Activated B cell treated with CpG ODN at 0.5 μM for 24 hours (primary cell): ENCODE results near the gene ADAM12. TPM values are rescaled to one million over a fixed set of nuclear protein-coding genes. Genes with fewer than 3 reads are reported as not detected.

ENCODE experiments used
- ATAC-seq: fragments of 200-7000 bp; cut with Tn5 transposase; one replicate; pipeline ENCODE4 v1.10.0; 2021; ENCODE audit warnings: low read depth, mild to moderate bottlenecking, moderate library complexity
- CTCF ChIA-PET: fragments of 350-600 bp; sonication (Branson Sonifier 250); formaldehyde crosslinking; loops from one replicate; lab custom pipeline; 2021; ENCODE audit warnings: antibody characterized with exemption; lab: Charles Lee
- POLR2A ChIA-PET: fragments of 350-600 bp; sonication (Branson Sonifier 250); formaldehyde crosslinking; loops from one replicate; lab custom pipeline; 2021; ENCODE audit warnings: antibody characterized with exemption; lab: Charles Lee
- DNase-seq: peaks from one replicate; pipeline ENCODE4 v3.0.0; 2022
- H3K27ac Mint-ChIP-seq: one replicate; pipeline ENCODE4 v1.8.0; 2020; ENCODE audit warnings: mixed read lengths
- H3K27me3 Mint-ChIP-seq: one replicate; pipeline ENCODE4 v1.8.0; 2021; ENCODE audit warnings: mixed read lengths
- H3K36me3 Mint-ChIP-seq: one replicate; pipeline ENCODE4 v1.8.0; 2021; ENCODE audit warnings: low read depth, mixed read lengths
- H3K4me1 Mint-ChIP-seq: one replicate; pipeline ENCODE4 v1.8.0; 2021; ENCODE audit warnings: mixed read lengths
- H3K4me3 Mint-ChIP-seq: one replicate; pipeline ENCODE4 v1.8.0; 2020; ENCODE audit warnings: mild to moderate bottlenecking, mixed read lengths
- H3K9me3 Mint-ChIP-seq: one replicate; pipeline ENCODE4 v1.8.0; 2020; ENCODE audit warnings: mixed read lengths
- CTCF ChIP-seq: fragments of 200-600 bp; IDR thresholded peaks from one replicate; pipeline ENCODE4 v1.8.0; 2022; ENCODE audit warnings: antibody characterized with exemption, mild to moderate bottlenecking
- intact Hi-C: fragments of 100-400 bp; cut with micrococcal nuclease; formaldehyde crosslinking; loops from one replicate; pipeline ENCODE4 v1.15.1; 2024
- total RNA-seq: library from RNA; stranded (reverse); gene quantifications from 2 replicates; pipeline ENCODE4 v1.2.3, GENCODE V29; 2022

The ADAM12 gene
- total RNA-seq, 1 donor from 2014 or later: 0.84 TPM

GRCh38 chr10:126165874-126166273 is 222.4 kb downstream of the ADAM12 start:
- TF ChIP-seq CTCF: no peak
- intact Hi-C loops: no loop called here
- H3K27me3 Mint-ChIP-seq: peaks cover 7% of the 10 kb centered on the region
- ChIA-PET CTCF (no interaction called here), POLR2A (no interaction called here)
- H3K4me1 Mint-ChIP-seq: no peaks in the 10 kb centered on the region
- H3K27ac Mint-ChIP-seq: no peak overlapping the region
- no peaks in the 10 kb centered on the region for H3K36me3 Mint-ChIP-seq
- DNase-seq (no peak), ATAC-seq (no peak)
- H3K9me3 Mint-ChIP-seq: no peaks in the 10 kb centered on the region
- no peak overlapping the region for H3K4me3 Mint-ChIP-seq

- POLR2A ChIA-PET: no interaction called here
- intact Hi-C loops: no loop called here
Measured at GRCh38 chr10:126163506-126163905, 224.8 kb downstream of the ADAM12 start.

GRCh38 chr10:126161691-126162090 is 226.6 kb downstream of the ADAM12 start:
- intact Hi-C loops: no loop called here
- no peak for TF ChIP-seq CTCF
- H3K27ac Mint-ChIP-seq: no peak overlapping the region

More at GRCh38 chr10:126163506-126163905, 224.8 kb downstream of the ADAM12 start:
- H3K4me1 Mint-ChIP-seq: no peaks in the 10 kb centered on the region
- H3K27me3 Mint-ChIP-seq: peaks cover 4% of the 10 kb centered on the region
- no peak overlapping the region for H3K4me3 Mint-ChIP-seq
- no peaks in the 10 kb centered on the region for H3K36me3 Mint-ChIP-seq
- DNase-seq: no peak
- no peak overlapping the region for H3K27ac Mint-ChIP-seq
- H3K9me3 Mint-ChIP-seq: no peaks in the 10 kb centered on the region
- CTCF ChIA-PET: no interaction called here
- ATAC-seq: no peak
- no peak for TF ChIP-seq CTCF

GRCh38 chr10:126160971-126161630 is 227.2 kb downstream of the ADAM12 start:
- Mint-ChIP-seq H3K9me3 (no peaks in the 10 kb centered on the region), H3K4me1 (no peaks in the 10 kb centered on the region), H3K4me3 (no peak overlapping the region), H3K27ac (no peak overlapping the region), H3K27me3 (no peaks in the 10 kb centered on the region), H3K36me3 (no peaks in the 10 kb centered on the region)
- no peak for DNase-seq
- no peak for ATAC-seq
- intact Hi-C loops: no loop called here
- CTCF ChIA-PET: interaction anchor here (1.0 kb wide), 1 partner anchor 175 kb away, joined by 3 read pairs; no protein-coding TSS in a partner anchor
- TF ChIP-seq CTCF: no peak
- POLR2A ChIA-PET: no interaction called here

More at GRCh38 chr10:126161691-126162090, 226.6 kb downstream of the ADAM12 start:
- Mint-ChIP-seq H3K4me1 (no peaks in the 10 kb centered on the region), H3K4me3 (no peak overlapping the region), H3K27me3 (peaks cover 4% of the 10 kb centered on the region), H3K36me3 (no peaks in the 10 kb centered on the region), H3K9me3 (no peaks in the 10 kb centered on the region)
- no peak for ATAC-seq
- ChIA-PET CTCF (interaction anchor here (1.0 kb wide), 1 partner anchor 176 kb away, joined by 3 read pairs; no protein-coding TSS in a partner anchor), POLR2A (no interaction called here)
- DNase-seq: no peak

- intact Hi-C loops: no loop called here
- CTCF ChIA-PET: interaction anchor here (1.0 kb wide), 1 partner anchor 175 kb away, joined by 3 read pairs; no protein-coding TSS in a partner anchor
- no peak for ATAC-seq
Measured at GRCh38 chr10:126160571-126160970, 227.7 kb downstream of the ADAM12 start.

More at GRCh38 chr10:126160571-126160970, 227.7 kb downstream of the ADAM12 start:
- Mint-ChIP-seq H3K36me3 (no peaks in the 10 kb centered on the region), H3K4me3 (no peak overlapping the region), H3K4me1 (no peaks in the 10 kb centered on the region), H3K27ac (no peak overlapping the region), H3K9me3 (no peaks in the 10 kb centered on the region), H3K27me3 (peaks cover under 1% of the 10 kb centered on the region)
- DNase-seq: no peak
- no peak for TF ChIP-seq CTCF
- POLR2A ChIA-PET: no interaction called here
